HL-60/S4 treated with retinoic acid at 250 ng/mL for 4 days and 3 days (cell line): ENCODE data around the gene NINJ2.

ENCODE experiments used
- in situ Hi-C: fragments of 300-500 bp; cut with MboI; formaldehyde crosslinking; loops from 2 replicates; pipeline ENCODE4 v1.7.0; 2022; ENCODE audit warnings: low sequenced_read_pairs

Gene NINJ2

GRCh38 chr12:571795-572531, 91.3 kb downstream of the NINJ2 start:
- in situ Hi-C loops, result no loop called here

DNA sequence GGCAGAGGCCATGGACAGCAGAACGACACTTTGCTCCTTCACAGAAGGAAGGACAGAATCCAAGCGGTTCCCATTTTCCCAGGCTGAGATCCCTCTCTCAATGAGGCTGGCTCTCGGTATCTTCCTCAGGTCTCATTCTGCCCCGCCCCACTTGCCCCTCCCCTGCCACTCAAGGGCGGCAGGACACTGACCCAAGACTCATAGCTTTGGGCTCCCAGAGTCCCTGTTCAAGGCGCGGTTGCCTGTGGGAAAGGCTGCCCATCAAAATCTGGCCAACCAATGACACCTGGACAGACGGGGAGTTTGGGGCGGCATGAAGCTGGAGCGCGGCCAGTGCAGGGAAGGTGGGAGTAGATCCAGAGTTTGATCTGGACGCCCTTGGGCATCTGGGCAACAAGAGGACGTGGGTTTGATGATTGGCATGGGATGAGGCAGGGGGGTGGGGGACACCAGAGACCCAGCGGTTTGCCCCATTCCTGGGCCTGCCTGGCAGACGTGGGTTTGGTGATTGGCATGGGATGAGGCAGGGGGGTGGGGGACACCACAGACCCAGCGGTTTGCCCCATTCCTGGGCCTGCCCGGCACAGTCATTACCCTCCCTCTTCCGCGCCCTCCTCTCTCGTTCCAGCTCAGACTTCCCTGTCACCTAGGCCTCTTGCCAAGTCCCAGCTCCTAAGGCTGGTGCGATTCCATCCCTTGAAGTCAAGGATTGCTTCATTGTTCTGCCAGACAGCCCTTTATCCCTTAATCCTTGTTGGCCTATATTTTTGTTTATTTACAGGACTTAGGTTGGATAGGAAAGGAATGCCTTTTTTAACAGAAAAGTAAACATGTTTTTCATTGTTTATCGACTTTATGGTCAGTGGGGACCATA, 92.1 kb downstream of the NINJ2 start:
- in situ Hi-C loops, result no loop called here

GRCh38 chr12:570435-570920, 92.8 kb downstream of the NINJ2 start:
- in situ Hi-C loops, result no loop called here

GRCh38 chr12:569803-570434, 93.3 kb downstream of the NINJ2 start:
- in situ Hi-C loops, result no loop called here

GRCh38 chr12:569091-569676, 94.1 kb downstream of the NINJ2 start:
- in situ Hi-C loops, result no loop called here

- in situ Hi-C loops, result no loop called here
Observed at GRCh38 chr12:568486-568885, 94.8 kb downstream of the NINJ2 start.

GRCh38 chr12:565589-566105, 97.6 kb downstream of the NINJ2 start:
- in situ Hi-C loops, result no loop called here

GRCh38 chr12:565161-565560, 98.1 kb downstream of the NINJ2 start:
- in situ Hi-C loops, result no loop called here

DNA sequence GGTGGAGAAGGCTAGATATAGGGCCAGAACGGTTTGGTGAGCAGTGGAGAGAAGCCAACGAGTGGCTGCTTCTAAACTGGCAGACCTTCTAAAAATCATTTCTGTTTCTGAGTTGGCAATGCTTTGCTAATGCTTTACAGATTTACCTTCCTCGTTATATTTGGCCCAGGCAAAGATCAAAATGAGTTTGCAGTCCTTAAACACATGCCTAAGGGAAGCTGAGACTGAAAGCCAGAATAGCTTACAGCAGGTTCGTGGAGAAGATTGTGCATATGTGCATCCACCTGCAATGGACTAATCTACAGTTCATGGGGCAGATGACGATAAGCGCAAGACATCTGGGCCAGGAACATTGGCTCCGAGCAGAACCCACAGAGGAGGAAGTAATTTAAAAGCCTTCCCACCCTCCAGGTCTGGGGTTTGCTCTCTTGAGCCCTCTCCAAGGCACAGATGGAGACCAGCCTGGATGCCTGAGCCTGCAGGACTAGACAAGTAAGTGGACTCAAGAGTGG, 99.4 kb downstream of the NINJ2 start:
- in situ Hi-C loops, result no loop called here

- in situ Hi-C loops, result no loop called here
Observed at GRCh38 chr12:563250-563781, 99.9 kb downstream of the NINJ2 start.

DNA sequence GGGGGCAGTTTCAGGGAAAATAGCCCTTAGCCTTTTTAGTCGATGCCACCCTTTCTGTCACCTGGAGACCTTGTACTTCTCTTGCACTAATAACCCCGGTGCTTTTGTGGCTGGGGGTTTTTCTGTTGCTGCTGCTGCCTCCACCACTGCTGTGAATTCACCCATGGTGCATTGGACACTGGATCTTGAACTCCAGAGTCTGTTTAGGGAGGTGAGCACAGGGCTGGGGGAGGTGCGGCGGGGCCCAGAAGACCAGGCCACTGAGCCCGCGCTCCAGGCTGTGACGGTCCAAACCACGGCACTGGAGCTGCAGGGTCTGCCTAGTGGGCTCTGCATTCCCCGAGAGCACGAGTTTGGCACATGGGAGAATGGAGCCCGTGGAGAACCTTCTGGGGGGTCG, 100.6 kb downstream of the NINJ2 start:
- in situ Hi-C loops, result no loop called here

GRCh38 chr12:561908-562593, 101.2 kb downstream of the NINJ2 start:
- in situ Hi-C loops, result no loop called here

DNA sequence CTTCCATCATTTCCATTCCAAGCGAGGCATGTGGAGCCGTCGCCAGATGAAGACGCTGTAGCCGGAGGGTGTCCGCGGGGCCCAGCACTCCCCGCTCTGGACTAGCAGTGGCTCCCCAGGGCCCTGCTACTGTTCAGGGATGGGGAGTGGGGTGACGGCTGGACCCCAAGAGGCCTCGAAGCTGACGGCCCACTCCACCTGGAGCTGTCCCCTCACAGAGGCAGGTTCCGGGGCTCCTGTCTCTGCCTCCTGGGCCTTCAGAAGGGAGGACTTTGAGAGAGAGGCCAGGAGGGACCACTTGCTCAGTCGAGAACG, 101.9 kb downstream of the NINJ2 start:
- in situ Hi-C loops, result no loop called here

DNA sequence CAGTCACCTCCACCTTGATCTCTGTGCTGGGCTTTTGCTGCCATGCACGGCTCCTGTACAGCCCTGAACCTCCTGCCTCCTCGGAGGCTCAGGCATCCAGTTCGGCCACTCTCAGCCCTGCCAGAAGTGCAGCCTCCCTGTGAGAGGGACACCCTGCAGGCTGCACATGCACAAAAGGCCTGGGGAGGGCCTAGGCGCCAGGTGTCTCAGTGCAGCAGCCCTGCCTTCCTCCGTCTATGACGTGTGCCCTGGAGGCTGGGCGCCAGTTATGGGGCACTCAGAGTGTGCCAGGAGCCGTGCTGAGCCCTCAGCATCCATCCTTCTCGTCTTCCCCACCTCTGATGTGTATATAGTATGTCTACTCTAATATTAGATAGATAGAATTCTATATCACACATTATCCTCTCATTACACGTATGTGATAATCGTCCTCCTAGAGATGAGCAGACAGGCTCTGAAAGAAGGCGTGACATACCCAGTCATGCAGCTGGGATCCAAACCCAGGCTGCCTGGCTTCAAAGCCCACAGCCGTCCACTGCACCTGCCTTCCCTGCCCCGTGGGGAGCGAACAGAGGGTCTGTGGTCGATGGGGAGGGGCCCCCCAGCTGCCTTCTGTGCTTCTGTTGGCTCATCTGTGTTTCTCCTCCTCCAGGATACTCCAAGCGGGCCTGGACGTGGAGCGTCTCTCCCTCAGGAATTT, 102.4 kb downstream of the NINJ2 start:
- in situ Hi-C loops, result no loop called here

DNA sequence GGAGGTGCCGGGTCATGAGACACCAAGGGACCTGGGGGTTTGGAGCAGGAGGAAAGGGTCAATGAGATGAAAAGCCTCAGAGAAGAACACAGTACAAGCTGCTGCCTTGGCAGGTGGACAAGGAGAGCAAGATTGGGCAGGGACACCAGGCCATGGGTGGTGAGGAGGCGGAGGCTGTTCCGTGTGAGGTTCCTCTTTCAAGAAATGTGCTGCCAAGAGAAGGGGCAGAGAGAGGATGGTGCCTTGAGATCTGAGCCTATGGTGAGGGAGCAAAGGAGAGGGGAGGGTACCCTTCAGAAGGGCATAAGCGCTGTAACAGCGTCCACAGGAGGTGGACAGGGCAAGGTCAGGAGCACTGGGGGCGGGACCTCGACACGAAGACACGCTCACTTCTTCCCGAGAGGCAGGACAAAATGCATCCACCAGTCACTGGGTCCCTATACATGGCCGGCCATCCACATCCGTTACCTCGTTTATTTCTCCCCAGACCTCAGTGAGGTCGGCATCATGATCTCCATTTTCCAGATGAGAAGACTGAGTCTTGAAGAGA, 103.3 kb downstream of the NINJ2 start:
- in situ Hi-C loops, result no loop called here

GRCh38 chr12:559208-559905, 103.9 kb downstream of the NINJ2 start:
- in situ Hi-C loops, result no loop called here

- in situ Hi-C loops, result no loop called here
Observed at GRCh38 chr12:558580-558979, 104.7 kb downstream of the NINJ2 start.

- in situ Hi-C loops, result no loop called here
Observed at GRCh38 chr12:556498-556897, 106.7 kb downstream of the NINJ2 start.

DNA sequence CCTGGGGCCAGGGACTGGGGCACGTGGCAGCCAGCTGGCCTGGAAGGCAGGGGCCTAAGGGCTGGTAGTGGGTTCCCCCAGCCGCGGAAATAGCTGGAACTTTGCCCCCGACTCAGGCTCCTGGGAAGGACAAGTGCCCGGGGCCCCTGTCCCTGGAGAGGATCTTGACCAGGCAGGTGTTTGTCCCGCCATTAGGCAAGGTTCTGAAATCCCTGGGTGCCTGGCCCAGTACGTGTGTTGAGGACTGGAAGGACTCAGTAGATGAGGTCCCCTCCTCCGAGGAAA, 109.3 kb downstream of the NINJ2 start:
- in situ Hi-C loops, result loop anchor here (5.0 kb wide), 1 partner anchor 107 kb away; no protein-coding TSS in a partner anchor
